Subcutaneous preadipocyte (primary cell): ENCODE results near the gene CARM1. TPM values are rescaled to one million over a fixed set of nuclear protein-coding genes. Genes with fewer than 3 reads are reported as not detected.

Source experiments
- small RNA-seq: library from RNA; depleted of rRNA; stranded (forward); fragments of <200 nt; gene quantifications from one replicate; pipeline ENCODE3, GENCODE V24; 2012
- total RNA-seq: library from RNA; depleted of rRNA; stranded (reverse); fragments of >200 nt; gene quantifications from 2 replicates; pipeline ENCODE4 v1.2.3, GENCODE V29; 2012

The CARM1 gene
- 45.6 and 65.7 TPM in 2 replicates for total RNA-seq

GRCh38 chr19:10870955-10871603 is at the start of gene CARM1:
Gene CARM1, plus strand, starts transcription at chr19:10871553. Its CDS starts 150 bp downstream, at chr19:10871703.

GRCh38 chr19:10835754-10836478 is 35.4 kb upstream of the CARM1 start, which contains the start of gene TMED1:
Gene TMED1, minus strand, starts transcription at chr19:10836212. Its CDS starts 21 bp downstream, at chr19:10836191.

GRCh38 chr19:10848230-10848856 is 23.0 kb upstream of the CARM1 start, which contains the start of gene C19orf38:
Gene C19orf38, plus strand, starts transcription at chr19:10848415. Its CDS starts 94 bp downstream, at chr19:10848509.

GRCh38 chr19:10928563-10929401 is 57.4 kb downstream of the CARM1 start, which contains the start of the genes TIMM29 and YIPF2:
Gene TIMM29, plus strand, starts transcription at chr19:10928811. Its CDS starts 12 bp downstream, at chr19:10928823.
Gene YIPF2, minus strand, starts transcription at chr19:10928639. Its CDS starts 229 bp downstream, at chr19:10928410.

GRCh38 chr19:10960314-10961072 is 89.1 kb downstream of the CARM1 start, which contains the start of gene SMARCA4:
Gene SMARCA4, plus strand, starts transcription at chr19:10961030. Its CDS starts 23,122 bp downstream, at chr19:10984152.

Small RNA genes within 50 kb of the gene (small RNA-seq; reads per million reads assigned to genes)
- gene MIR6793: not detected

Other genes starting within 250 kb of the CARM1 start
- 10.4 and 13.6 TPM in 2 replicates for gene SLC44A2, start 246.0 kb upstream of the CARM1 start, total RNA-seq
- 133 and 210 TPM in 2 replicates for gene ILF3, start 217.2 kb upstream of the CARM1 start, total RNA-seq
- gene QTRT1, start 170.1 kb upstream of the CARM1 start, total RNA-seq: 45.0 and 50.0 TPM in 2 replicates
- 110 and 121 TPM in 2 replicates for gene DNM2, start 153.5 kb upstream of the CARM1 start, total RNA-seq
- 28.5 and 29.0 TPM in 2 replicates for gene TMED1, start 35.3 kb upstream of the CARM1 start, total RNA-seq
- 0.39 TPM in 1 of 2 replicates, not detected in the other for gene C19orf38, start 23.1 kb upstream of the CARM1 start, total RNA-seq
- 58.8 and 62.4 TPM in 2 replicates for gene YIPF2, start 57.1 kb downstream of the CARM1 start, total RNA-seq
- 21.7 and 28.3 TPM in 2 replicates for gene TIMM29, start 57.3 kb downstream of the CARM1 start, total RNA-seq
- gene SMARCA4, start 89.5 kb downstream of the CARM1 start, total RNA-seq: 76.4 and 102 TPM in 2 replicates
- gene LDLR, start 217.9 kb downstream of the CARM1 start, total RNA-seq: 262 and 309 TPM in 2 replicates